Spinal cord (tissue), 10 donors: ENCODE data around the gene ENOX1. TPM values are rescaled to one million over a fixed set of nuclear protein-coding genes. Genes with fewer than 3 reads are reported as not detected.

Source experiments
- DNase-seq, 6 donors: peaks; one replicate each; pipeline versions ENCODE4 v3.0.0 to v3.0.0-alpha.2; 2013 to 2015; ENCODE audit warnings: low spot score in 6 of 6, low read depth in 4 of 6
- H3K27ac ChIP-seq: one replicate; pipeline ENCODE4 v1.5.1; 2013; ENCODE audit warnings: low read depth, low read length, control low read depth
- H3K27me3 ChIP-seq: one replicate; pipeline ENCODE4 v1.6.1; 2013; ENCODE audit warnings: low read length; ENCODE audit not compliant: control insufficient read depth, insufficient read depth
- H3K36me3 ChIP-seq: one replicate; pipeline ENCODE4 v1.6.1; 2013; ENCODE audit warnings: low read length; ENCODE audit not compliant: control insufficient read depth, insufficient read depth
- H3K4me1 ChIP-seq: one replicate; pipeline ENCODE4 v1.6.1; 2013; ENCODE audit warnings: low read length; ENCODE audit not compliant: control insufficient read depth, insufficient read depth
- H3K4me3 ChIP-seq: one replicate; pipeline ENCODE4 v1.5.1; 2013; ENCODE audit warnings: low read depth, low read length, control low read depth
- H3K9me3 ChIP-seq: one replicate; pipeline ENCODE4 v1.6.1; 2013; ENCODE audit warnings: low read length; ENCODE audit not compliant: control insufficient read depth, insufficient read depth
- WGBS: methylation state at CpG from one replicate; pipeline ENCODE4 v1.1.5; 2013; ENCODE audit warnings: missing lambda C conversion rate; ENCODE audit not compliant: insufficient coverage; 5-methylcytosine and 5-hydroxymethylcytosine counted together
- polyA plus RNA-seq, 2 donors: library from polyadenylated mRNA; unstranded; fragments of 120-200 nt; gene quantifications; one replicate each; pipeline ENCODE4 v1.2.1, GENCODE V29; 2013; ENCODE audit not compliant: insufficient read length in 2 of 2
- total RNA-seq, 2 donors: library from RNA; depleted of rRNA in 1 of 2; stranded (reverse); fragments of 120-200 nt in 1 of 2; fragments of >200 nt in 1 of 2; gene quantifications; one replicate each; pipeline versions ENCODE4 v1.2.3 to v1.2.4, GENCODE V29; 2013 to 2014
- donor health status: healthy.

Gene ENOX1
- total and polyA plus RNA-seq, 4 donors, result 17.9 to 20.5 (median 19.2) TPM

- Histone ChIP-seq H3K27me3 (no peaks in the 10 kb centered on the region), H3K4me1 (no peaks in the 10 kb centered on the region), H3K27ac (no peak overlapping the region), H3K9me3 (no peaks in the 10 kb centered on the region), H3K36me3 (no peaks in the 10 kb centered on the region), H3K4me3 (no peak overlapping the region)
- peak in 1 of 6 donors; percentile 34 for DNase-seq
These were observed 579.9 kb downstream of the ENOX1 start for GRCh38 chr13:43206838-43207237.

GRCh38 chr13:43205416-43205815 lies 581.4 kb downstream of the ENOX1 start:
- Histone ChIP-seq H3K9me3 (no peaks in the 10 kb centered on the region), H3K27me3 (no peaks in the 10 kb centered on the region), H3K4me1 (no peaks in the 10 kb centered on the region), H3K4me3 (no peak overlapping the region), H3K36me3 (no peaks in the 10 kb centered on the region), H3K27ac (no peak overlapping the region)
- WGBS, result 93% methylated on average over 2 of the region's 4 CpGs
- no peak for DNase-seq

GRCh38 chr13:43204591-43204990 lies 582.2 kb downstream of the ENOX1 start:
- H3K27ac ChIP-seq, result no peak overlapping the region
- H3K4me3 ChIP-seq, result no peak overlapping the region
- DNase-seq, result no peak
- no peaks in the 10 kb centered on the region for H3K27me3 ChIP-seq
- WGBS, result no CpG with 5 or more reads among the region's 2 CpGs
- no peaks in the 10 kb centered on the region for H3K36me3 ChIP-seq
- H3K9me3 ChIP-seq, result no peaks in the 10 kb centered on the region
- H3K4me1 ChIP-seq, result no peaks in the 10 kb centered on the region

- H3K9me3 ChIP-seq, result no peaks in the 10 kb centered on the region
- DNase-seq, result no peak
- no peak overlapping the region for H3K27ac ChIP-seq
- H3K4me1 ChIP-seq, result no peaks in the 10 kb centered on the region
- no peaks in the 10 kb centered on the region for H3K36me3 ChIP-seq
- H3K4me3 ChIP-seq, result no peak overlapping the region
- 100% methylated on average over 1 of the region's 1 CpG for WGBS
- no peaks in the 10 kb centered on the region for H3K27me3 ChIP-seq
These were observed 583.0 kb downstream of the ENOX1 start for GRCh38 chr13:43203781-43204180.

- Histone ChIP-seq H3K36me3 (no peaks in the 10 kb centered on the region), H3K27me3 (peaks cover 3% of the 10 kb centered on the region), H3K4me3 (no peak overlapping the region), H3K4me1 (peaks cover 4% of the 10 kb centered on the region), H3K9me3 (no peaks in the 10 kb centered on the region), H3K27ac (no peak overlapping the region)
- no peak for DNase-seq
- WGBS, result 40% methylated on average over 1 of the region's 1 CpG
These were observed 586.0 kb downstream of the ENOX1 start for GRCh38 chr13:43200736-43201135.

GRCh38 chr13:43200307-43200706 lies 586.5 kb downstream of the ENOX1 start:
- Histone ChIP-seq H3K4me3 (no peak overlapping the region), H3K27ac (no peak overlapping the region), H3K27me3 (peaks cover 3% of the 10 kb centered on the region), H3K9me3 (no peaks in the 10 kb centered on the region), H3K36me3 (no peaks in the 10 kb centered on the region), H3K4me1 (peaks cover 5% of the 10 kb centered on the region)
- DNase-seq, result no peak
- 71% methylated on average over 1 of the region's 1 CpG for WGBS

- Histone ChIP-seq H3K36me3 (no peaks in the 10 kb centered on the region), H3K4me1 (peaks cover 13% of the 10 kb centered on the region), H3K27me3 (peaks cover 5% of the 10 kb centered on the region), H3K4me3 (no peak overlapping the region), H3K27ac (no peak overlapping the region), H3K9me3 (no peaks in the 10 kb centered on the region)
- peak in 1 of 6 donors; percentile 49 for DNase-seq
- no CpG with 5 or more reads among the region's 3 CpGs for WGBS
These were observed 589.9 kb downstream of the ENOX1 start for GRCh38 chr13:43196750-43197370.

GRCh38 chr13:43196086-43196621 lies 590.6 kb downstream of the ENOX1 start:
- Histone ChIP-seq H3K4me1 (peaks cover 13% of the 10 kb centered on the region), H3K27ac (no peak overlapping the region), H3K27me3 (peaks cover 5% of the 10 kb centered on the region), H3K36me3 (no peaks in the 10 kb centered on the region), H3K4me3 (no peak overlapping the region), H3K9me3 (no peaks in the 10 kb centered on the region)
- 44% methylated on average over 3 of the region's 4 CpGs for WGBS
- peak in 4 of 6 donors; percentile 17 to 88 (median 48) for DNase-seq

- no peaks in the 10 kb centered on the region for H3K9me3 ChIP-seq
- 93% methylated on average over 3 of the region's 4 CpGs for WGBS
- no peak overlapping the region for H3K27ac ChIP-seq
- no peak overlapping the region for H3K4me3 ChIP-seq
- H3K36me3 ChIP-seq, result no peaks in the 10 kb centered on the region
- DNase-seq, result no peak
- peaks cover 5% of the 10 kb centered on the region for H3K27me3 ChIP-seq
- H3K4me1 ChIP-seq, result peaks cover 13% of the 10 kb centered on the region
These were observed 591.2 kb downstream of the ENOX1 start for GRCh38 chr13:43195551-43195950.

GRCh38 chr13:43195112-43195511 lies 591.7 kb downstream of the ENOX1 start:
- H3K9me3 ChIP-seq, result no peaks in the 10 kb centered on the region
- H3K4me3 ChIP-seq, result no peak overlapping the region
- no peak overlapping the region for H3K27ac ChIP-seq
- peaks cover 13% of the 10 kb centered on the region for H3K4me1 ChIP-seq
- 76% methylated on average over 4 of the region's 4 CpGs for WGBS
- no peaks in the 10 kb centered on the region for H3K36me3 ChIP-seq
- H3K27me3 ChIP-seq, result peaks cover 5% of the 10 kb centered on the region
- no peak for DNase-seq
